DOHH2 (cell line): ENCODE measurements around the gene TRIM67.

ENCODE experiments used
- H3F3A ChIP-seq: fragments of 200-600 bp; sonication (generic), shearing (Covaris generic); 2 replicates; pipeline ENCODE4 v1.6.0; 2016; ENCODE audit warnings: antibody characterized with exemption, mild to moderate bottlenecking; ENCODE audit not compliant: control insufficient read depth, insufficient read depth
- H3K27ac ChIP-seq: fragments of 200-600 bp; sonication (generic); 2 replicates; pipeline ENCODE4 v1.5.1; 2014; ENCODE audit warnings: low read depth, mild to moderate bottlenecking, low read length, moderate library complexity
- H3K27me3 ChIP-seq: fragments of 200-600 bp; sonication (generic); 2 replicates; pipeline ENCODE4 v1.6.1; 2014; ENCODE audit warnings: mild to moderate bottlenecking, low read length, mixed read lengths; ENCODE audit not compliant: control insufficient read depth
- H3K36me3 ChIP-seq: fragments of 200-600 bp; sonication (generic); 2 replicates; pipeline ENCODE4 v1.6.1; 2014; ENCODE audit warnings: mild to moderate bottlenecking, low read length, moderate library complexity, mixed read lengths; ENCODE audit not compliant: control insufficient read depth
- H3K4me1 ChIP-seq: fragments of 200-600 bp; sonication (generic); 2 replicates; pipeline ENCODE4 v1.6.1; 2014; ENCODE audit warnings: mild to moderate bottlenecking, low read length, mixed read lengths; ENCODE audit not compliant: control insufficient read depth
- H3K4me2 ChIP-seq: fragments of 200-600 bp; sonication (generic); 2 replicates; pipeline ENCODE4 v1.6.0; 2014; ENCODE audit warnings: mild to moderate bottlenecking, low read length, moderate library complexity
- H3K4me3 ChIP-seq: fragments of 200-600 bp; sonication (generic); 2 replicates; pipeline ENCODE4 v1.5.1; 2014; ENCODE audit warnings: mild to moderate bottlenecking, low read length, mixed read lengths
- H3K79me2 ChIP-seq: fragments of 200-600 bp; sonication (generic); 2 replicates; pipeline ENCODE4 v1.6.1; 2014; ENCODE audit warnings: mild to moderate bottlenecking, low read length, mixed read lengths; ENCODE audit not compliant: control insufficient read depth
- H3K9me2 ChIP-seq: fragments of 200-600 bp; sonication (generic); replicated peaks from 2 replicates; pipeline ENCODE4 v1.6.1; 2014; ENCODE audit warnings: mild to moderate bottlenecking, low read length, mixed read lengths; ENCODE audit not compliant: control insufficient read depth
- H3K9me3 ChIP-seq: fragments of 200-600 bp; sonication (generic); 2 replicates; pipeline ENCODE4 v1.6.1; 2014; ENCODE audit warnings: antibody characterized with exemption, low read length, mixed read lengths; ENCODE audit not compliant: control insufficient read depth, insufficient read depth
- H4K20me1 ChIP-seq: fragments of 200-600 bp; sonication (generic); 2 replicates; pipeline ENCODE4 v1.6.0; 2014; ENCODE audit warnings: low read depth, mild to moderate bottlenecking, antibody characterized with exemption, low read length, moderate library complexity; ENCODE audit not compliant: control insufficient read depth, insufficient read depth
- EZH2phosphoT487 ChIP-seq: fragments of 200-600 bp; sonication (generic); IDR thresholded peaks from 2 replicates; pipeline ENCODE4 v1.6.1; 2017; ENCODE audit warnings: borderline replicate concordance, mild to moderate bottlenecking, antibody characterized with exemption, low read length, moderate library complexity, mixed read lengths
- TF ChIP-seq, protein P1 (sequence below): fragments of 200-600 bp; sonication (generic); IDR thresholded peaks from one replicate; pipeline ENCODE4 v1.5.1; 2014; ENCODE audit warnings: antibody characterized with exemption, mild to moderate bottlenecking, low read depth, low read length; ENCODE audit not compliant: poor library complexity, severe bottlenecking

Gene TRIM67

DNA sequence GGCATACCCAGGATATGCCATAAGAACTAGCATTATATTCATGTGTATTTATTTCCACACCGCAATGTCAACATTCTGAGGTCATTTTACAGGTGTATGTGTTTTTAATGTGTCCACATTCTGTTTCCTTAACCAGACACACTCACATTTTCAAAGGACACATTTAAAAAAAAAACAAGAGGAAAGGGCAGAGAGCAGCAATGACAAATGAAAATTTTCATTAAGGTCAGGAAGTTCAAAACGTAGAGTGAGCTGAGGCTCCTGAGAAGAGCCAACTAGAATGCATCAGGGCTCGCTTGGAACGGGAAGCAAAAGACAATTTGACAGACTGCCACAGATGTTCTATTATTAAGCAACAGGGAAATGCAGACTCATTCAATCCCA is 74.3 kb downstream of the TRIM67 start:
- no peaks in the 10 kb centered on the region for H3K9me2 ChIP-seq
- H3F3A ChIP-seq, result no peaks in the 10 kb centered on the region
- peaks cover 76% of the 10 kb centered on the region for H3K79me2 ChIP-seq
- H4K20me1 ChIP-seq, result no peaks in the 10 kb centered on the region
- H3K36me3 ChIP-seq, result peaks cover 61% of the 10 kb centered on the region
- H3K9me3 ChIP-seq, result no peaks in the 10 kb centered on the region
- H3K27me3 ChIP-seq, result no peaks in the 10 kb centered on the region
- no peak overlapping the region for H3K4me3 ChIP-seq
- no peak overlapping the region for H3K27ac ChIP-seq
- H3K4me2 ChIP-seq, result no peak overlapping the region
- TF ChIP-seq, protein P1, sequence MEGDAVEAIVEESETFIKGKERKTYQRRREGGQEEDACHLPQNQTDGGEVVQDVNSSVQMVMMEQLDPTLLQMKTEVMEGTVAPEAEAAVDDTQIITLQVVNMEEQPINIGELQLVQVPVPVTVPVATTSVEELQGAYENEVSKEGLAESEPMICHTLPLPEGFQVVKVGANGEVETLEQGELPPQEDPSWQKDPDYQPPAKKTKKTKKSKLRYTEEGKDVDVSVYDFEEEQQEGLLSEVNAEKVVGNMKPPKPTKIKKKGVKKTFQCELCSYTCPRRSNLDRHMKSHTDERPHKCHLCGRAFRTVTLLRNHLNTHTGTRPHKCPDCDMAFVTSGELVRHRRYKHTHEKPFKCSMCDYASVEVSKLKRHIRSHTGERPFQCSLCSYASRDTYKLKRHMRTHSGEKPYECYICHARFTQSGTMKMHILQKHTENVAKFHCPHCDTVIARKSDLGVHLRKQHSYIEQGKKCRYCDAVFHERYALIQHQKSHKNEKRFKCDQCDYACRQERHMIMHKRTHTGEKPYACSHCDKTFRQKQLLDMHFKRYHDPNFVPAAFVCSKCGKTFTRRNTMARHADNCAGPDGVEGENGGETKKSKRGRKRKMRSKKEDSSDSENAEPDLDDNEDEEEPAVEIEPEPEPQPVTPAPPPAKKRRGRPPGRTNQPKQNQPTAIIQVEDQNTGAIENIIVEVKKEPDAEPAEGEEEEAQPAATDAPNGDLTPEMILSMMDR, result no peak
- TF ChIP-seq EZH2phosphoT487, result no peak
- H3K4me1 ChIP-seq, result peaks cover 29% of the 10 kb centered on the region

DNA sequence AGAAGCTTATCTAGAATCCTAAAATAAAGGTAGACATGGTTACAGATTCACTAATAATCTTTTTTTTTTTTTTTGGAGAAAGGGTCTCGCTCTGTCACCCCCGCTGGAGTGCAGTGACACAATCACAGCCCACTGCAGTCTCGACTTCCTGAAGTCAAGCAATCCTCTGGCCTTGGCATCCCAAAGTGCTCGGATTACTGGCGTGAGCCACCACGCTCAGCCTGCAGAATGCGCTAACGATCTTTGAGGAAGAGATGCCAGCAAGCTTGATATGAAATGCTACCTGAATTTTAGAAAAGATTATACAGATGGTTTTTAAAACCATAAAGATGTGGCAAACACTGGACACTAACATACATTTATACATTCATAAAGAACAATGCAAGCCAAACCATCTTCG is 75.1 kb downstream of the TRIM67 start:
- H3F3A ChIP-seq, result no peaks in the 10 kb centered on the region
- H3K9me2 ChIP-seq, result no peaks in the 10 kb centered on the region
- peaks cover 76% of the 10 kb centered on the region for H3K79me2 ChIP-seq
- H3K4me1 ChIP-seq, result peaks cover 29% of the 10 kb centered on the region
- H3K4me2 ChIP-seq, result no peak overlapping the region
- no peak for TF ChIP-seq EZH2phosphoT487
- H3K9me3 ChIP-seq, result no peaks in the 10 kb centered on the region
- peaks cover 57% of the 10 kb centered on the region for H3K36me3 ChIP-seq
- H3K27me3 ChIP-seq, result no peaks in the 10 kb centered on the region
- H3K4me3 ChIP-seq, result no peak overlapping the region
- no peak overlapping the region for H3K27ac ChIP-seq
- H4K20me1 ChIP-seq, result no peaks in the 10 kb centered on the region

DNA sequence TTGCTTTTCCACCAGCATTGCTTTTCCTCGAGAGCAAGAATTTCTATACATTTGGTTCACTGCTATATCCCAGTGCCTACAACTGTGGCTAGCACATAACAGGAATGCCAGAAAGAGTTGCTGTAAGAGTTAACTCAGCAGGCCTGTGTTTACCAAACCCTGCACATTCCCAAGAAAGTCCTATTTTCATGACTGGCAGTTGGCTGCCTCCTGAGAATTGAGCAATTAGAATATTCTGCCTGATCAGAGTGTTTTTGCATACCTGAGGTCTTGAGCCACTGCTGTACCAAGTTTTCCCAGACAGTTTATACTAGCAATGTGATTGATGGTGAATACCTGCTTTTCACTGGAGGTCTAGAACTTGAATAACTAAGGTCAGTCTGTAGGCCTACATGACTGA is 76.4 kb downstream of the TRIM67 start:
- no peak overlapping the region for H3K4me3 ChIP-seq
- H4K20me1 ChIP-seq, result 0 out of 2 replicates have a peak, but pooled peaks cover 9% of the 10 kb centered on the region
- H3K79me2 ChIP-seq, result peaks cover 76% of the 10 kb centered on the region
- TF ChIP-seq, protein P1, result no peak
- no peak for TF ChIP-seq EZH2phosphoT487
- H3K4me2 ChIP-seq, result no peak overlapping the region
- H3K36me3 ChIP-seq, result peaks cover 48% of the 10 kb centered on the region
- H3K4me1 ChIP-seq, result peaks cover 31% of the 10 kb centered on the region
- H3K27me3 ChIP-seq, result no peaks in the 10 kb centered on the region
- no peaks in the 10 kb centered on the region for H3F3A ChIP-seq
- H3K9me3 ChIP-seq, result no peaks in the 10 kb centered on the region
- H3K9me2 ChIP-seq, result no peaks in the 10 kb centered on the region
- no peak overlapping the region for H3K27ac ChIP-seq

DNA sequence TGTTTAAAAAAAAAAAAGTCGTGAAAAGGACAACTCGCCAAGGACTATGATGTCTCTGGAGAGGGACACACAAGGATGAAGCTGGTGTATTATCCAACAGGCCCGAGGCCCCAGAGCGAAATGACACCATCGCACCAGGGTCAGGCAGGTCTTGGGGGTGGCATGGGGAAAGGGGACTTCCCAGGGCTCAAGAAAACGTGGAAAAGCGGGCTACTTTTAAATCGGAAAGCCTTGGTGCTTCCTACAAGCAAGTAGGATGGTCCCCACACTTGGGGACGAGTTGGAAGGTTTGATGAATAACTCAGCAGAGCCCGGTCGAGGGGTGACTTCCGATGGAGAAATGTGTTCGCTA is 78.6 kb downstream of the TRIM67 start:
- peaks cover 15% of the 10 kb centered on the region; the same call in 1 of the 2 replicates for H4K20me1 ChIP-seq
- no peaks in the 10 kb centered on the region for H3F3A ChIP-seq
- no peaks in the 10 kb centered on the region for H3K27me3 ChIP-seq
- TF ChIP-seq, protein P1, result no peak
- no peak for TF ChIP-seq EZH2phosphoT487
- peaks cover 90% of the 10 kb centered on the region for H3K79me2 ChIP-seq
- peak overlapping the region; percentile 42 for H3K27ac ChIP-seq
- peaks cover 65% of the 10 kb centered on the region for H3K36me3 ChIP-seq
- peak overlapping the region; percentile 82 for H3K4me2 ChIP-seq
- H3K4me1 ChIP-seq, result peaks cover 29% of the 10 kb centered on the region
- H3K9me2 ChIP-seq, result no peaks in the 10 kb centered on the region
- H3K9me3 ChIP-seq, result no peaks in the 10 kb centered on the region
- peak overlapping the region; percentile 96 for H3K4me3 ChIP-seq
